HepG2 (cell line): ENCODE measurements around the gene RAPGEF2. TPM values are rescaled to one million over a fixed set of nuclear protein-coding genes. Genes with fewer than 3 reads are reported as not detected.

ENCODE experiments used
- ATAC-seq: fragments of 200-7000 bp; cut with Tn5 transposase; 3 replicates; pipeline ENCODE4 v1.9.1; 2020; ENCODE audit warnings: mild to moderate bottlenecking, moderate library complexity
- BruUV-seq: library from RNA; stranded (reverse); fragments of 400-500 nt; replicated peaks from 2 replicates; lab custom pipeline; 2021; lab: Mats Ljungman, UMichigan
- CTCF ChIA-PET: fragments of 300-600 bp; formaldehyde crosslinking; extraction: SDS; loops from one replicate; lab custom pipeline; 2021; ENCODE audit warnings: low total read pairs, inconsistent platforms, low intra/inter-chr PET ratio; lab: Yijun Ruan, JAX
- POLR2A ChIA-PET: fragments of 350-600 bp; sonication (Branson Sonifier 250); formaldehyde crosslinking; loops from one replicate; lab custom pipeline; 2020; ENCODE audit warnings: antibody characterized with exemption, inconsistent platforms; lab: Yijun Ruan, JAX
- DNase-seq: peaks from one replicate; pipeline ENCODE4 v3.0.0-alpha.2; 2015; ENCODE audit warnings: low spot score
- FAIRE-seq: peaks from 3 replicates; lab custom pipeline; 2011; peaks lifted over from hg19 to GRCh38; lab: Jason Lieb, UNC
- H2AFZ ChIP-seq: one replicate; pipeline ENCODE4 v1.6.1; 2011; ENCODE audit warnings: low read length, inconsistent platforms
- H3K27ac ChIP-seq: fragments of 300-600 bp; 3 replicates; pipeline ENCODE4 v1.8.0; 2011; ENCODE audit warnings: mixed run types, mild to moderate bottlenecking, mixed read lengths, low read length, inconsistent platforms; ENCODE audit not compliant: insufficient read depth; ENCODE audit errors: extremely low read length
- H3K27me3 ChIP-seq, 2 experiments: fragments of 200-600 bp in 1 of 2; 2 replicates in 1 of 2; 3 replicates in 1 of 2; pipeline versions ENCODE4 v1.6.0 to v1.8.0; 2011; ENCODE audit warnings: low read length in 2 of 2, mild to moderate bottlenecking in 2 of 2, moderate library complexity in 2 of 2, inconsistent platforms in 1 of 2; ENCODE audit not compliant: insufficient read depth in 2 of 2, control insufficient read depth in 1 of 2
- H3K36me3 ChIP-seq, 2 experiments: fragments of 200-600 bp in 1 of 2; replicated peaks in 1 of 2; 2 replicates in 1 of 2; 3 replicates in 1 of 2; pipeline versions ENCODE4 v1.5.1 to v1.8.0; 2011; ENCODE audit warnings: low read length in 2 of 2, inconsistent platforms in 1 of 2; ENCODE audit not compliant: insufficient read depth in 2 of 2, control insufficient read depth in 1 of 2
- H3K4me1 ChIP-seq: 2 replicates; pipeline ENCODE4 v1.5.1; 2012; ENCODE audit warnings: low read length, inconsistent platforms; ENCODE audit not compliant: insufficient read depth
- H3K4me2 ChIP-seq: 2 replicates; pipeline ENCODE4 v1.6.0; 2011; ENCODE audit warnings: low read depth, low read length, inconsistent platforms
- H3K4me3 ChIP-seq, 3 experiments: fragments of 200-600 bp in 1 of 3; sonication (generic), shearing (Covaris generic) in 1 of 3; replicated peaks in 1 of 3; 2 replicates each; pipeline ENCODE4 v1.5.1; 2011 to 2016; ENCODE audit warnings: low read length in 3 of 3, inconsistent platforms in 2 of 3, low read depth in 2 of 3, mild to moderate bottlenecking in 2 of 3, control low read depth in 1 of 3, mixed read lengths in 1 of 3; ENCODE audit not compliant: insufficient read depth in 1 of 3
- H3K79me2 ChIP-seq: one replicate; pipeline ENCODE4 v1.6.1; 2011; ENCODE audit warnings: low read length, inconsistent platforms; ENCODE audit not compliant: insufficient read depth
- H3K9ac ChIP-seq: 2 replicates; pipeline ENCODE4 v1.6.0; 2011; ENCODE audit warnings: mild to moderate bottlenecking, low read depth, low read length, inconsistent platforms; ENCODE audit not compliant: insufficient read depth
- H3K9me3 ChIP-seq: 2 replicates; pipeline ENCODE4 v1.5.1; 2012; ENCODE audit warnings: mild to moderate bottlenecking, low read length
- H4K20me1 ChIP-seq: 2 replicates; pipeline ENCODE4 v1.6.0; 2011; ENCODE audit warnings: inconsistent platforms, mild to moderate bottlenecking, low read length, moderate library complexity; ENCODE audit not compliant: insufficient read depth
- ARID2 ChIP-seq: sonication (generic); formaldehyde crosslinking; IDR thresholded peaks from 2 replicates; pipeline ENCODE4 v1.8.1; 2022; ENCODE audit warnings: mild to moderate bottlenecking, missing genetic modification reagents, borderline replicate concordance
- GATA4 ChIP-seq: sonication (generic); IDR thresholded peaks from 2 replicates; pipeline ENCODE4 v1.6.1; 2016; ENCODE audit warnings: antibody characterized with exemption, low read depth, borderline replicate concordance
- HMGXB4 ChIP-seq, 2 experiments: sonication (generic) in 1 of 2; formaldehyde crosslinking in 1 of 2; IDR thresholded peaks; 2 replicates each; pipeline versions ENCODE4 v1.4.0 to v1.6.1; 2018 to 2020; ENCODE audit warnings: missing genetic modification reagents in 2 of 2, borderline replicate concordance in 1 of 2, low read depth in 1 of 2, mild to moderate bottlenecking in 1 of 2, missing biosample characterization in 1 of 2
- NR2C2 ChIP-seq: sonication (generic); formaldehyde crosslinking; IDR thresholded peaks from 2 replicates; pipeline ENCODE4 v1.4.0; 2020; ENCODE audit warnings: missing genetic modification reagents, mild to moderate bottlenecking, moderate library complexity, borderline replicate concordance
- ZNF124 ChIP-seq: sonication (generic); formaldehyde crosslinking; IDR thresholded peaks from 2 replicates; pipeline ENCODE4 v1.4.0; 2020; ENCODE audit warnings: missing genetic modification reagents
- ZNF224 ChIP-seq: sonication (generic); formaldehyde crosslinking; IDR thresholded peaks from 2 replicates; pipeline ENCODE4 v1.5.0; 2020; ENCODE audit warnings: mild to moderate bottlenecking, missing genetic modification reagents
- ZNF350 ChIP-seq: sonication (generic); formaldehyde crosslinking; IDR thresholded peaks from 2 replicates; pipeline ENCODE4 v1.4.0; 2020; ENCODE audit warnings: mild to moderate bottlenecking, low read depth, missing genetic modification reagents, borderline replicate concordance
- ZNF512 ChIP-seq: sonication (generic); formaldehyde crosslinking; IDR thresholded peaks from 2 replicates; pipeline ENCODE4 v1.4.0; 2020; ENCODE audit warnings: mild to moderate bottlenecking, missing genetic modification reagents
- ZNF557 ChIP-seq: sonication (generic); formaldehyde crosslinking; IDR thresholded peaks from 2 replicates; pipeline ENCODE4 v1.4.0; 2020; ENCODE audit warnings: missing genetic modification reagents
- ZNF589 ChIP-seq: sonication (generic); formaldehyde crosslinking; conservative IDR thresholded peaks from 2 replicates; pipeline ENCODE4 v1.8.0; 2022; ENCODE audit warnings: mild to moderate bottlenecking, moderate library complexity, missing genetic modification reagents
- ZNF652 ChIP-seq: IDR thresholded peaks from 2 replicates; pipeline ENCODE4 v1.6.1; 2016; ENCODE audit warnings: low read depth, borderline replicate concordance
- ZNF816 ChIP-seq: sonication (generic); formaldehyde crosslinking; IDR thresholded peaks from 2 replicates; pipeline ENCODE4 v1.8.0; 2022; ENCODE audit warnings: missing genetic modification reagents, mild to moderate bottlenecking, borderline replicate concordance
- in situ Hi-C: cut with HindIII; loops from 2 replicates; pipeline ENCODE4 v1.10.0; 2017; ENCODE audit warnings: low pct_unique_long_range_greater_than_20kb; ENCODE audit not compliant: extremely low pct_ligation_motif_present
- intact Hi-C: fragments of 100-400 bp; cut with micrococcal nuclease; formaldehyde crosslinking; loops from one replicate; pipeline ENCODE4 v1.10.0; 2022; ENCODE audit not compliant: unreplicated experiment
- polyA plus RNA-seq, 8 experiments: library from polyadenylated mRNA; depleted of rRNA in 3 of 8; stranded (reverse) in 7 of 8; unstranded in 1 of 8; fragments of >200 nt; fragmentation: Illumina TruSeq in 4 of 8; extraction: Trizol in 4 of 8; gene quantifications; 2 replicates each; pipeline versions ENCODE4 v1.2.1 to v1.2.3, GENCODE V29; 2011 to 2016; ENCODE audit warnings: low read depth in 4 of 8, missing spikeins in 1 of 8, mixed read lengths in 1 of 8; ENCODE audit not compliant: insufficient read depth in 1 of 8
- total RNA-seq, 5 experiments: library from RNA; depleted of rRNA; stranded (reverse); fragments of >200 nt; fragmentation: Illumina TruSeq; extraction: Trizol; gene quantifications; 2 replicates each; pipeline ENCODE4 v1.2.3, GENCODE V29; 2016; ENCODE audit warnings: low read depth in 1 of 5
- TF ChIP-seq, protein P1 (sequence below): sonication (generic); formaldehyde crosslinking; IDR thresholded peaks from 2 replicates; pipeline ENCODE4 v1.8.0; 2022; ENCODE audit warnings: mild to moderate bottlenecking, missing genetic modification reagents, moderate library complexity
- TF ChIP-seq, protein P2 (sequence below): sonication (generic); formaldehyde crosslinking; IDR thresholded peaks from 2 replicates; pipeline ENCODE4 v1.4.0; 2020; ENCODE audit warnings: mild to moderate bottlenecking, missing genetic modification reagents
- TF ChIP-seq, protein P3 (sequence below): sonication (generic); formaldehyde crosslinking; IDR thresholded peaks from 2 replicates; pipeline ENCODE4 v1.5.1; 2020; ENCODE audit warnings: missing genetic modification reagents, mild to moderate bottlenecking, borderline replicate concordance
- TF ChIP-seq, protein P4 (sequence below): sonication (generic); formaldehyde crosslinking; IDR thresholded peaks from 2 replicates; pipeline ENCODE4 v1.5.0; 2020; ENCODE audit warnings: missing genetic modification reagents
- TF ChIP-seq, protein P5 (sequence below): sonication (generic); formaldehyde crosslinking; IDR thresholded peaks from 2 replicates; pipeline ENCODE4 v1.5.0; 2020; ENCODE audit warnings: missing genetic modification reagents

Gene RAPGEF2
- total and polyA plus RNA-seq, 2 of the 13 experiments (the other 11 are each of a cell fraction or from before 2014, with no cell fraction given): 19.2 to 23.0 TPM

DNA sequence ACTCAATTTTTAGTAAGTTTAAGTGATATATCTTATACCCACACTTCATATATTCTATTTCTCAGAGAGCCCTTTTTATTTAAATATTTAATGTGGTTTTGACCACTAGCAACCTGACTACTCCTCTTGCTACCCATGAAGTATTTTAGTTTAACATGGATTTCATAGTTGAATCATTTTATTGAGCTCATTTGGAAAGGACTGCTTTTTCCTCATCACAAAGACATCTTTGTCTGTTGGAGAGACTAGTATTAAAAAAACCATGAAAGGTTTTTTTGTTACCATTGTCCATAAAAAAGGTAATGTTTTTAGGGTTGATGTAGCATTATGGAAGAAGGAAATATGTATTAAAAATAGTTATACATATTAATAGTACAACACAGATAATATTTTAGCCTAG lies 139.5 kb downstream of the RAPGEF2 start:
- in situ Hi-C loops: no loop called here
- Histone ChIP-seq H3K4me2 (no peak overlapping the region), H3K36me3 (no peaks in the 10 kb centered on the region), H3K27me3 (no peaks in the 10 kb centered on the region), H3K79me2 (no peaks in the 10 kb centered on the region), H2AFZ (no peak overlapping the region), H3K4me3 (no peak overlapping the region), H3K9ac (no peak overlapping the region), H4K20me1 (no peaks in the 10 kb centered on the region), H3K9me3 (no peaks in the 10 kb centered on the region), H3K27ac (no peak overlapping the region), H3K4me1 (no peaks in the 10 kb centered on the region)
- BruUV-seq: no TSS peak
- ChIA-PET CTCF (no interaction called here), POLR2A (no interaction called here)
- no peak for ATAC-seq
- no peak for DNase-seq
- FAIRE-seq: no peak
- intact Hi-C loops: no loop called here
- TF ChIP-seq, protein P1, sequence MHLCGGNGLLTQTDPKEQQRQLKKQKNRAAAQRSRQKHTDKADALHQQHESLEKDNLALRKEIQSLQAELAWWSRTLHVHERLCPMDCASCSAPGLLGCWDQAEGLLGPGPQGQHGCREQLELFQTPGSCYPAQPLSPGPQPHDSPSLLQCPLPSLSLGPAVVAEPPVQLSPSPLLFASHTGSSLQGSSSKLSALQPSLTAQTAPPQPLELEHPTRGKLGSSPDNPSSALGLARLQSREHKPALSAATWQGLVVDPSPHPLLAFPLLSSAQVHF: no peak
- TF ChIP-seq, protein P2, sequence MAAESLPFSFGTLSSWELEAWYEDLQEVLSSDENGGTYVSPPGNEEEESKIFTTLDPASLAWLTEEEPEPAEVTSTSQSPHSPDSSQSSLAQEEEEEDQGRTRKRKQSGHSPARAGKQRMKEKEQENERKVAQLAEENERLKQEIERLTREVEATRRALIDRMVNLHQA (CRISPR knock-in tag): no peak
- no peak for TF ChIP-seq ARID2 (CRISPR knock-in tag)
- TF ChIP-seq ZNF589 (CRISPR knock-in tag): no peak
- TF ChIP-seq, protein P3, sequence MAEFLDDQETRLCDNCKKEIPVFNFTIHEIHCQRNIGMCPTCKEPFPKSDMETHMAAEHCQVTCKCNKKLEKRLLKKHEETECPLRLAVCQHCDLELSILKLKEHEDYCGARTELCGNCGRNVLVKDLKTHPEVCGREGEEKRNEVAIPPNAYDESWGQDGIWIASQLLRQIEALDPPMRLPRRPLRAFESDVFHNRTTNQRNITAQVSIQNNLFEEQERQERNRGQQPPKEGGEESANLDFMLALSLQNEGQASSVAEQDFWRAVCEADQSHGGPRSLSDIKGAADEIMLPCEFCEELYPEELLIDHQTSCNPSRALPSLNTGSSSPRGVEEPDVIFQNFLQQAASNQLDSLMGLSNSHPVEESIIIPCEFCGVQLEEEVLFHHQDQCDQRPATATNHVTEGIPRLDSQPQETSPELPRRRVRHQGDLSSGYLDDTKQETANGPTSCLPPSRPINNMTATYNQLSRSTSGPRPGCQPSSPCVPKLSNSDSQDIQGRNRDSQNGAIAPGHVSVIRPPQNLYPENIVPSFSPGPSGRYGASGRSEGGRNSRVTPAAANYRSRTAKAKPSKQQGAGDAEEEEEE (CRISPR knock-in tag): no peak
- TF ChIP-seq GATA4: no peak
- no peak for TF ChIP-seq ZNF350 (CRISPR knock-in tag)
- TF ChIP-seq ZNF124: no peak
- TF ChIP-seq ZNF557 (CRISPR knock-in tag): no peak
- no peak for TF ChIP-seq HMGXB4 (CRISPR knock-in tag; IDR thresholded peaks at IDR 0.05; ENCODE audit: borderline replicate concordance in 1 of 2, low read depth in 1 of 2)
- TF ChIP-seq, protein P4, sequence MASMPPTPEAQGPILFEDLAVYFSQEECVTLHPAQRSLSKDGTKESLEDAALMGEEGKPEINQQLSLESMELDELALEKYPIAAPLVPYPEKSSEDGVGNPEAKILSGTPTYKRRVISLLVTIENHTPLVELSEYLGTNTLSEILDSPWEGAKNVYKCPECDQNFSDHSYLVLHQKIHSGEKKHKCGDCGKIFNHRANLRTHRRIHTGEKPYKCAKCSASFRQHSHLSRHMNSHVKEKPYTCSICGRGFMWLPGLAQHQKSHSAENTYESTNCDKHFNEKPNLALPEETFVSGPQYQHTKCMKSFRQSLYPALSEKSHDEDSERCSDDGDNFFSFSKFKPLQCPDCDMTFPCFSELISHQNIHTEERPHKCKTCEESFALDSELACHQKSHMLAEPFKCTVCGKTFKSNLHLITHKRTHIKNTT (CRISPR knock-in tag): no peak
- TF ChIP-seq ZNF816: no peak
- TF ChIP-seq ZNF652: no peak
- TF ChIP-seq ZNF512 (CRISPR knock-in tag): no peak
- TF ChIP-seq NR2C2: no peak
- TF ChIP-seq, protein P5, sequence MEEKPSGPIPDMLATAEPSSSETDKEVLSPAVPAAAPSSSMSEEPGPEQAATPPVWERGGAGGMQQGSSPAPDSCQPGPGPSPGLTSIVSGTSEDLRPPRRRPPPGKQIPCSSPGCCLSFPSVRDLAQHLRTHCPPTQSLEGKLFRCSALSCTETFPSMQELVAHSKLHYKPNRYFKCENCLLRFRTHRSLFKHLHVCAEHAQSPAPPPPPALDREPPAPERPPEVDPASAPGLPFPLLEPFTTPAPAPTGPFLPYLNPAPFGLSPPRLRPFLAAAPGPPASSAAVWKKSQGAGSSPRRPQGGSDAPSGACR (CRISPR knock-in tag): no peak
- TF ChIP-seq ZNF224 (CRISPR knock-in tag): no peak
